Coronary artery (tissue), 2 donors: ENCODE data around the gene ESYT3.
A peak's percentile ranks its signal among the peaks of the same experiment; 100 is the strongest.
"Not testable (repeated sequence)": the region's sequence is repeated elsewhere in the genome, so short reads cannot be mapped to it uniquely, and the experiment has no call there.

ENCODE experiments used
- DNase-seq: peaks from one replicate; pipeline ENCODE4 v3.0.0-alpha.2; 2017; ENCODE audit warnings: low spot score
- H3K27ac ChIP-seq, 2 donors: fragments of 200-600 bp; sonication (generic); one replicate each; pipeline ENCODE4 v1.5.1; 2016 to 2019
- H3K4me3 ChIP-seq: fragments of 200-600 bp; sonication (generic); 2 replicates; pipeline ENCODE4 v1.5.1; 2016; ENCODE audit warnings: mild to moderate bottlenecking, moderate library complexity
- CTCF ChIP-seq: fragments of 200-600 bp; sonication (generic); IDR thresholded peaks from one replicate; pipeline ENCODE4 v1.5.1; 2019; ENCODE audit warnings: antibody characterized with exemption

Gene ESYT3

GRCh38 chr3:138450181-138450580, 15.8 kb downstream of the ESYT3 start:
- no peak for TF ChIP-seq CTCF
- H3K27ac ChIP-seq, result no peak overlapping the region
- DNase-seq, result peak; percentile 31
- H3K4me3 ChIP-seq, result no peak overlapping the region

- TF ChIP-seq CTCF, result no peak
Measured at GRCh38 chr3:138450704-138451424, 16.4 kb downstream of the ESYT3 start.

GRCh38 chr3:138451595-138452162, 17.3 kb downstream of the ESYT3 start:
- TF ChIP-seq CTCF, result no peak
- DNase-seq, result peak; percentile 50
- no peak overlapping the region for H3K4me3 ChIP-seq
- no peak overlapping the region for H3K27ac ChIP-seq

More at GRCh38 chr3:138450704-138451424, 16.4 kb downstream of the ESYT3 start:
- Histone ChIP-seq H3K4me3 (no peak overlapping the region), H3K27ac (no peak overlapping the region)
- peak; percentile 59 for DNase-seq

GRCh38 chr3:138452436-138452835, 18.0 kb downstream of the ESYT3 start:
- no peak overlapping the region for H3K4me3 ChIP-seq

GRCh38 chr3:138453940-138454339, 19.5 kb downstream of the ESYT3 start:
- DNase-seq, H3K27ac ChIP-seq, H3K4me3 ChIP-seq: not testable (repeated sequence)

More at GRCh38 chr3:138452436-138452835, 18.0 kb downstream of the ESYT3 start:
- H3K27ac ChIP-seq, result no peak overlapping the region
- peak; percentile 67 for DNase-seq
- no peak for TF ChIP-seq CTCF

GRCh38 chr3:138455801-138456716, 21.6 kb downstream of the ESYT3 start:
- DNase-seq, result peak; percentile 36
- no peak overlapping the region for H3K4me3 ChIP-seq
- TF ChIP-seq CTCF, result no peak
- no peak overlapping the region for H3K27ac ChIP-seq
